Tibial nerve (tissue), 4 donors: Measurements from ENCODE around the gene COL6A3.

Experiments used
- EP300 ChIP-seq, 2 donors: sonication (generic); formaldehyde crosslinking; IDR thresholded peaks; one replicate each; pipeline ENCODE4 v1.6.1; 2017; ENCODE audit warnings: antibody characterized with exemption in 2 of 2, mild to moderate bottlenecking in 1 of 2
- POLR2A ChIP-seq, 2 donors: fragments of 450-650 bp; IDR thresholded peaks; one replicate each; pipeline ENCODE4 v1.6.1; 2017; ENCODE audit warnings: antibody characterized with exemption in 2 of 2, mild to moderate bottlenecking in 2 of 2, moderate library complexity in 2 of 2
- TF ChIP-seq, protein P1 (sequence below), 5 experiments: fragments of 200-600 bp in 3 of 5; fragments of 450-650 bp in 2 of 5; sonication (generic) in 3 of 5; IDR thresholded peaks; one replicate each; pipeline ENCODE4 v1.5.1; 2016 to 2019; ENCODE audit warnings: antibody characterized with exemption in 5 of 5, mild to moderate bottlenecking in 3 of 5, moderate library complexity in 2 of 5

DNA sequence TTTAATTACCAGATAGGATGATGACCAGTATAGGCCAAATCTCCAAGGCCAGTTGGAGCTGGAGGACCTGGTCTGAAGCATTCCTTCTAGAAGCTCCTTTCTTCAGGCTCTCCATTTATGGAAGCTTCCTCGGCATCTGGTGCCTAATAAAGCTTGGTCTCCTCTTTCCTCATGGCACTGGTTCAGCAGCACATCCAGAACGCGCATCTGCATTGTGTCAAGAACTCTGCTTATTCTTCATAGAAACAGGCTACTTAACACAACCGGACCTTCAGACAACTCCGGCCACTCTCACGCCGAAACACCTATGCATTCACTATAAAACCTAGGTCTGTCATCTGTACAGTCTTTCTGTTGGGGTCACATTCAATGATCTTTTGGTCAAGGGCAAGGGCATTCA lies 99.8 kb downstream of the COL6A3 start:
- no peak for TF ChIP-seq EP300 (IDR thresholded peaks at IDR 0.05)
- TF ChIP-seq, protein P1, sequence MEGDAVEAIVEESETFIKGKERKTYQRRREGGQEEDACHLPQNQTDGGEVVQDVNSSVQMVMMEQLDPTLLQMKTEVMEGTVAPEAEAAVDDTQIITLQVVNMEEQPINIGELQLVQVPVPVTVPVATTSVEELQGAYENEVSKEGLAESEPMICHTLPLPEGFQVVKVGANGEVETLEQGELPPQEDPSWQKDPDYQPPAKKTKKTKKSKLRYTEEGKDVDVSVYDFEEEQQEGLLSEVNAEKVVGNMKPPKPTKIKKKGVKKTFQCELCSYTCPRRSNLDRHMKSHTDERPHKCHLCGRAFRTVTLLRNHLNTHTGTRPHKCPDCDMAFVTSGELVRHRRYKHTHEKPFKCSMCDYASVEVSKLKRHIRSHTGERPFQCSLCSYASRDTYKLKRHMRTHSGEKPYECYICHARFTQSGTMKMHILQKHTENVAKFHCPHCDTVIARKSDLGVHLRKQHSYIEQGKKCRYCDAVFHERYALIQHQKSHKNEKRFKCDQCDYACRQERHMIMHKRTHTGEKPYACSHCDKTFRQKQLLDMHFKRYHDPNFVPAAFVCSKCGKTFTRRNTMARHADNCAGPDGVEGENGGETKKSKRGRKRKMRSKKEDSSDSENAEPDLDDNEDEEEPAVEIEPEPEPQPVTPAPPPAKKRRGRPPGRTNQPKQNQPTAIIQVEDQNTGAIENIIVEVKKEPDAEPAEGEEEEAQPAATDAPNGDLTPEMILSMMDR (IDR thresholded peaks at IDR 0.05) = no peak
- no peak for TF ChIP-seq POLR2A (IDR thresholded peaks at IDR 0.05)
